ENCODE measurements around the gene MFSD6. TPM values are rescaled to one million over a fixed set of nuclear protein-coding genes. Genes with fewer than 3 reads are reported as not detected.
A peak's percentile ranks its signal among the peaks of the same experiment; 100 is the strongest.

Gene MFSD6
- total RNA-seq (2021; fragmentation: NEBNext Ultra II Directional; extraction: Animal tissue kit (Norgen Biotek cat#: 25700)), result 5.1 and 6.3 TPM in 2 replicates
- polyA plus RNA-seq (2011; rRNA removed), result 1.8 and 2.7 TPM in 2 replicates
- polyA plus RNA-seq (2011; cell fraction: cytosol; rRNA removed), result 2.5 TPM
- polyA plus RNA-seq (2011; cell fraction: nucleus; rRNA removed), result 7.3 TPM
- 2.8 to 4.1 TPM (median 3.2 TPM) in 4 replicates for polyA plus RNA-seq (2012, experiment 1 of 2)
- 0.35 TPM for polyA plus RNA-seq (2012, experiment 2 of 2)
- polyA plus RNA-seq (2013, experiment 1 of 2), result 5.7 TPM
- 5.9 TPM for polyA plus RNA-seq (2013, experiment 2 of 2)
- polyA minus RNA-seq (2011; rRNA and poly(A)+ RNA removed), result 4.7 and 6.7 TPM in 2 replicates
- polyA minus RNA-seq (2011; cell fraction: cytosol; rRNA and poly(A)+ RNA removed), result 9.4 TPM
- 17.0 TPM for polyA minus RNA-seq (2011; cell fraction: nucleus; rRNA and poly(A)+ RNA removed)
- long read RNA-seq, experiment 1, full-length matches to known transcripts, result 1 of 6 reads
- long read RNA-seq, experiment 1, partial matches to known transcripts, result 1 of 6 reads
- long read RNA-seq, experiment 1, other reads (novel, unspliced or antisense), result 4 of 6 reads
- long read RNA-seq, experiment 2, partial matches to known transcripts, result 3 of 3 reads
- long read RNA-seq, experiment 2, other reads (novel, unspliced or antisense), result 0 of 3 reads

GRCh38 chr2:190407662-190408537 lies at the start of gene MFSD6:
TSS of gene MFSD6 (plus strand) at chr2:190408355. CDS start at chr2:190436030, 27,675 bp downstream.
- H2AFZ ChIP-seq (ENCODE audit: low read length), result peak within 1 kb of the TSS; percentile 48
- 0 out of 2 replicates have a peak within 1 kb of the TSS, but pooled peaks have one; percentile 41 for H2BK5ac ChIP-seq (ENCODE audit: low read depth, low read length)
- ChIA-PET CTCF (ENCODE audit: partially characterized antibody) (interaction anchor here (0.8 to 1.2 kb wide), 3 partner anchors 22 to 400 kb away, joined by 3 read pairs; no protein-coding TSS in a partner anchor), POLR2A (ENCODE audit: partially characterized antibody) (interaction anchor here (1.1 kb wide), 2 partner anchors 16 to 88 kb away, joined by 3 to 4 read pairs; partner anchors contain the start of gene HIBCH)
- H2BK12ac ChIP-seq (ENCODE audit: low read depth, low read length), result peak within 1 kb of the TSS; percentile 44
- WGBS, 2 experiments (ENCODE audit: extremely low coverage in 1 of 2, insufficient coverage in 1 of 2, insufficient read length in 1 of 2, insufficient replicate concordance in 2 of 2, low coverage in 1 of 2, low lambda C conversion rate in 2 of 2, missing lambda C conversion rate in 1 of 2), result 1% methylated on average over 34 of the region's 98 CpGs; no CpG with 5 or more reads in 1 of the 2 experiments
- H3K27me3 ChIP-seq (replicated peaks in 1 of 4; ENCODE audit: control insufficient read depth in 3 of 4, extremely low read depth in 1 of 4, insufficient read depth in 3 of 4, low read length in 3 of 4), result peaks cover 2 to 24% (median 20%) of the 10 kb centered on the region in 4 experiments
- H3K56ac ChIP-seq (replicated peaks; ENCODE audit: insufficient read length, low read depth, low read length), result no peak within 1 kb of the TSS
- H3K23ac ChIP-seq (ENCODE audit: insufficient read length), result no peak within 1 kb of the TSS
- peak within 1 kb of the TSS; percentile 59 to 82 (median 72) for H3K4me3 ChIP-seq (ENCODE audit: extremely low read depth in 1 of 4, insufficient read depth in 2 of 4, low read depth in 3 of 4, low read length in 4 of 4)
- no peaks in the 10 kb centered on the region for H4K20me1 ChIP-seq (replicated peaks in 1 of 2; ENCODE audit: control insufficient read depth in 1 of 2, insufficient read depth in 2 of 2, low read length in 2 of 2)
- H3K27ac ChIP-seq (ENCODE audit: low read depth, low read length), result no peak within 1 kb of the TSS
- peak within 1 kb of the TSS; percentile 95 to 99 for H3K4me2 ChIP-seq (ENCODE audit: insufficient read depth in 1 of 2, low read depth in 2 of 2, low read length in 2 of 2)
- no peak within 1 kb of the TSS for H2BK20ac ChIP-seq (ENCODE audit: low read length)
- no peak within 1 kb of the TSS for H3K14ac ChIP-seq (ENCODE audit: insufficient read length)
- H4K8ac ChIP-seq (ENCODE audit: extremely low read depth, insufficient read depth, low read length), result peak within 1 kb of the TSS; percentile 38
- DNase-seq (ENCODE audit: low read depth in 1 of 2, low spot score in 2 of 2) (peak in 1 of 2 experiments; percentile 76), FAIRE-seq (no peak)
- H2BK120ac ChIP-seq (replicated peaks; ENCODE audit: low read depth, low read length), result no peak within 1 kb of the TSS
- H3K4me1 ChIP-seq (replicated peaks in 1 of 4; ENCODE audit: control insufficient read depth in 3 of 4, insufficient read depth in 4 of 4, low read length in 3 of 4), result peaks cover 3 to 7% (median 5%) of the 10 kb centered on the region in 4 experiments; a peak in 6 of 7 replicates
- H3K9me3 ChIP-seq (ENCODE audit: insufficient read depth in 2 of 2, low read depth in 1 of 2, low read length in 1 of 2), result no peaks in the 10 kb centered on the region
- no peaks in the 10 kb centered on the region for H3K36me3 ChIP-seq (ENCODE audit: control insufficient read depth in 2 of 4, insufficient read depth in 4 of 4, low read length in 3 of 4)
- no peak within 1 kb of the TSS for H4K91ac ChIP-seq (replicated peaks; ENCODE audit: insufficient read length, low read length)
- no peaks in the 10 kb centered on the region for H3K79me2 ChIP-seq (ENCODE audit: control insufficient read depth in 1 of 2, insufficient read depth in 2 of 2, low read length in 2 of 2)
- no peaks in the 10 kb centered on the region for H3K79me1 ChIP-seq (ENCODE audit: low read depth, low read length)
- no peak within 1 kb of the TSS for H2AK5ac ChIP-seq (ENCODE audit: low read depth, low read length)
- H2BK15ac ChIP-seq (ENCODE audit: low read length), result no peak within 1 kb of the TSS
- H3K23me2 ChIP-seq (ENCODE audit: low read depth, low read length), result peaks cover 11% of the 10 kb centered on the region; the same call in 1 of the 2 replicates
- H3K4ac ChIP-seq (replicated peaks; ENCODE audit: insufficient read length, low read depth, low read length), result no peak within 1 kb of the TSS
- H4K5ac ChIP-seq (ENCODE audit: insufficient read length, low read depth, low read length), result no peak within 1 kb of the TSS
- peak within 1 kb of the TSS in 3 of 4 experiments; percentile 22 to 80 (median 61); a peak in 5 of 7 replicates for H3K9ac ChIP-seq (replicated peaks in 1 of 4; ENCODE audit: extremely low read depth in 1 of 4, low read depth in 3 of 4, low read length in 3 of 4)
- H3K18ac ChIP-seq (ENCODE audit: extremely low read depth, low read length), result no peak within 1 kb of the TSS
- TF ChIP-seq CTBP2 (IDR thresholded peaks at IDR 0.05; ENCODE audit: borderline replicate concordance, insufficient read depth, insufficient read length, low read length) (no peak), RNF2 (IDR thresholded peaks at IDR 0.05; ENCODE audit: borderline replicate concordance, low read depth, low read length, missing control alignments, poor library complexity, severe bottlenecking) (peak; percentile 28), HDAC6 (IDR thresholded peaks at IDR 0.05; ENCODE audit: low read depth, low read length) (no peak), TCF12 (IDR thresholded peaks at IDR 0.05; ENCODE audit: low read depth, low read length) (0 out of 2 replicates have a peak, but pooled peaks have one; percentile 62), SUZ12 (IDR thresholded peaks at IDR 0.05; ENCODE audit: low read length) (peak; percentile 44; the same call in 1 of the 2 replicates), TAF1 (IDR thresholded peaks at IDR 0.05; ENCODE audit: low read depth, low read length) (0 out of 2 replicates have a peak, but pooled peaks have one; percentile 34), KDM4A (IDR thresholded peaks at IDR 0.05; ENCODE audit: low read depth, low read length, severe bottlenecking) (peak; percentile 22)
